DMS114 treated with DMSO at 0.1 percent for 48 hours (cell line): Measurements from ENCODE around the gene DESI1.
"Not testable (repeated sequence)": the region's sequence is repeated elsewhere in the genome, so short reads cannot be mapped to it uniquely, and the experiment has no call there.

ENCODE experiments used
- DNase-seq: peaks from one replicate; lab custom pipeline; 2025; ENCODE audit not compliant: unreplicated experiment; lab: John Stamatoyannopoulos, UW

DESI1 gene

DNA sequence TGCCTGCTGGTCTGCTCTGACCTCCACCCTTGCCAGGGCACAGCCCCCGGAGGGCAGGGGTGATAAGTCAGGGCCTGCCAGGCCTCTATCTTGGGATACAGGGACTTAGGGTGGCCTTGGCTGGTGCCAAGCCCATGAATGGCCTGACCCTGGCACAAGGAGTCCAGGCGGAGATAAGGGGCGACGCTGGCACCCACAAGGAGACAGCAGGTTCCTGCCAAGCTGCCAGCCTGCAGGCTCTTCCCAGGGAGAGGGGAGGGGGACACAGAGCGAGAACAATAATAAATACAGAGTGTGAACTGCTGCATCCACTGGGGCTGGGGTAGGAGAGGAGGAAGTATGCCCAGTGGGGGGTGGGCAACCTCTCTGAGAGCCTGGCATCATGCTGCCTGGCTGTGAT lies 59.1 kb downstream of the DESI1 start:
- DNase-seq, result no peak

DNA sequence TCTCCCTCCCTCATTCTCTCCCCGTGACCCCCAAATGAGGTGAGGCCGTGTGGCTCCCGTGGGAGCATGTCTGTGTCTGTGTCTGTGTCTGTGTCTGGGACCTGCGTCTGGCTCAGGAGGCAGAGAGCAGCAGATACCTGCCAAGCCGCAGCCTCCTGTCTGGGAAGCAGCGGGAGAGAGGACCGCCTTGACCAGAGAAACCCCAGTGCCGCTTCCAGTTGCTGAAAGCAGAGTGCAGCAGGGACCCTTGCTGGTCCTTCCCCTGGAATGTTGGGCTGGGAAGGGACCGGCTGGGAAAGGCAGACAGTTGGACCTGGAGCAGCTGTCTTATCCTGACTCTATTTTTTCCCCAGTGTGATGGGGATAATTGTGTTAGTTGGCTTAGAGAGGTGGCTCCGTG lies 59.5 kb downstream of the DESI1 start:
- DNase-seq, result no peak

DNA sequence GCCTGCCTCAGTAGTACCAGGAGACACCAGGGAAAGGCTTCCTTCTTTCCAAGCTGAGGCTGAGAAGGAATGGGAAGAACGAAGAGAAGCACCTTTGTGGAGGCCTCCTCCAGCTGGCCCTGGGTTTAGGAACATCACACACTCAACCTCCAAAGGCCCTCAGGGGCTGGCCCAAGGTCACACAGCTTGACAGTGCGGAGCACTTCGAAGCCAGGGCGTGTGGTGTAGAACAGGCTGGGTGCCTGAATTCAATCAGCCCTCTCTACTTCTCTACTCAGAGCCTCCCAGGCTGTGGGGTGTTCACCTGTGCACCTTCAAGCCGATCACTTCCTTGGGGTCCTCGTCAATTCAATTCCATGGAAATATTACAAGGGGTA lies 60.8 kb downstream of the DESI1 start:
- DNase-seq, result no peak

GRCh38 chr22:41558241-41558630 lies 62.6 kb downstream of the DESI1 start:
- DNase-seq, result not testable (repeated sequence)

DNA sequence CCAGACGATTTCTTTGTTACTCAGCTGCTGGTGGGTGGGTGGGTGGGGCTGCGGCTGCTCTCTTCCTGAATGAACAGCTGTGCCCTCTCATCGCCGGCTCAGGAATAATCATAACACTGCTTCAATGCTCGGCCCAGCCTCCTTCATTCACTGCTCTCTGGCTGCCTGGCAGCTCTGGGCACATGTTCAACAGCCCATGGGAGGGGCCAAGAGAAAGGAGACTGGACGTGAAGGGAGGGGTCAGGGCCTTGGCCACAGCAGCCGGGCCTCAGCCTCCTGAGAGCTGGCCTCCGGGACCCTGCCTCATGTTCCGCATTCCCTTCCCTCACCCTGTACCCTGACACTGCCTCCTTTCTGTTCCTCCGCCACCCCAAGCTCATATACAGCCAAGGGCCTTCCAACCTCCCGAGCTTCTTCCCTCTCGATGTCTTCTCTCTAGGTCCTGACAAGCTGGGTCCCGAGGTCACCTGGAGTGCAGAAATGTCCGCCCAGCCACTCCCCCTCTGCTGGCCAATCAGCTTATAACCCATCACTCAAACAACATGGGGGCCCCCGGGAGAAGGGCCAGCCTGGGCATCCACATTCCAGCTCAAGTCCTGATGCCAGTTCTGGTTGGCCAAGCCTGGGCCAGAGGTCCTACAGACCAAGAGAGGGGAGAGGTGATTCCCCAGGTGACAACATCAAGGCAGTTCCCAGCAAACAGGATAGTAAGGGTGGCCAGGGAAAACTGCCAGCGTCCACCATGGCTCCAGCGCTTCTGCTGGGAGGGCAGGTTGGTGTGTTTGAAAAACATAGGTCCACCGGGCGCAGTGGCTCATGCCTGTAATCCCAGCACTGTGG lies 63.2 kb downstream of the DESI1 start:
- DNase-seq, result no peak

DNA sequence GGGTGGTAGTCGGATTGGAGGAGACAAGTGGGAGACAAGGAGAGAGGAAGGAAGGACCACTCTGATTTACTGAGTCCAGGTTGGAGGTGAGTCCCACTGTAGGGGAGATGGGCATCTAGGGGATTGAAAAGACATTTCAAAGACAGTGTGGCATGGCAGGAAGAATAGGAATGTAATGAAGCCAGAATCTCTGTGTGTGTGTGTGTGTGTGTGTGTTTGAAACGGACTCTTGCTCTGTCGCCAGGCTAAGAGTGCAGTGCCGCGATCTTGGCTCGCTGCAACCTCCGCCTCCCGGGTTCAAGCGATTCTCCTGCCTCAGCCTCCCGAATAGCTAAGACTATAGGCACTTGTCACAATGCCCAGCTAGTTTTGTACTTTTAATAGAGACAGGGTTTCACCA lies 64.3 kb downstream of the DESI1 start:
- no peak for DNase-seq

GRCh38 chr22:41555325-41555982 lies 65.4 kb downstream of the DESI1 start:
- DNase-seq, result no peak

DNA sequence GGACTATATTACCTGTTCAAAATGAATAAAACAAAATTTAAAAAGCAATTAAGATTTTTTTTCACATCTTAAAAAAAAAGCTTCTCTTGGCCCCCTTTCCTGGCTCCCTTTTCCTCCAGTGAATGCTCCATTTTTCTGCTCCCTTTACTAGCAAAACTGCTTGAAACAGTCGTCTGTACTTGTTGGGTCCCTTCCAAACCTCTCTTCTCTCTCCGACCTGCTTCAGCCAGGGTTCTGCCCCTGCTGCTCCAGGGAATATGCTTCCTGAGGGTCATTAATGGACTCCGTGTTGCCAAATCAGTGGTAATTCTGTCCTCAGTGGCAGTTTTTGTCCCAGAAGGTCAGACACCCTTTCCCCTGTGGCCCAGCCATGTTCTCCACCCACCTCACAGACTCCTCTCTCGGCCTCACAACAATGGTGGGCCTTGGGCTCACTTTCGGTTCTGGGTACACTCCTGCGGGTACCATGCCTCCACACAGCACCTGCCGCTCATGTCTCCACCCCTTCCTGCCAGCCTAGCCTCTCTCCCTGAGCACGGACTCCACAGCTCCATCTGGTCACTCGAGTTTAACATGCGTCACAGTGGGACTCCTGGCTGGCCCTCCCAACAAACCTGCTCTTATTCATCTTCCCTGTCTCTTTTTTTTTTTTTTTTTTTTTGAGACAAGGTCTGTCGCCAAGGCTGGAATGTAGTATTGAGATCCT lies 68.8 kb downstream of the DESI1 start:
- DNase-seq, result no peak

DNA sequence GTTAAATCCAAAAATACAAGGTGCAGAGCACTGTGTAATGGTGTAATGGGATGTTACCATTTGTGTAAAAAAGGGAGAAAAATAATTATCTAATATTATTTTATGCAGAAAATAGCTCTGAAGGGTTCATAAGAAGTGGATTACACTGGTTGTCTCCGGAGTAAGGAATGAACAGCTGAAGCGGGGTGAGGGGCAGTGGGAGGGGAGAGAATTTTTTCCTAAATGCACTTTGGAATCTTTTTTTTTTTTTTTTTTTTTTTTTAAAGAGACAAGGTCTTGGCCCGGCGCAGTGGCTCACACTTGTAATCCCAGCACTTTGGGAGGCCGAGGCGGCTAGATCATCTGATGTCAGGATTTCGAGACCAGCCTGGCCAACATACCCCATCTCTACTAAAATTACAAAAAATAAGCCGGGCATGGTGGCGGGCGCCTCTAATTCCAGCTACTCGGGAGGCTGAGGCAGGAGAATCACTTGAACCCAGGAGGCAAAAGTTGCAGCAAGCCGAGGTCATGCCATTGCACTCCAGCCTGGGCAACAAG lies 69.8 kb downstream of the DESI1 start:
- DNase-seq, result no peak

DNA sequence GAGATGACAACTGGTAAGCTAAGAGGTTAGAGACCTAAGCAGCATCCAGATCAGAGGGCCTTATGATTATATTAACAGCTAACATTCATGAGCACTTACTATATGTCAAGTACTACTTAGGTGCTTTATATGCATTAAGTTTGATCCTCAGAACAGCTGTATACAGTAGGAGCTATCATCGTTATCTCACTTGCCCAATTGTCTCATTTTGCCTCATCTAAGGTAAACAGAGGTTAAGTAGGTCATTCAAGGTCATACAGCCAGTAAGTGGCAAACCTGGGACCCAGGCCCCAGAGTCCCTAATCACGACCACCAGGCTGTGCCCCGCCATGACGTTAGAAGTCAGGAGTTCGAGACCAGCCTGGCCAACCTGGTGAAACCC lies 72.0 kb downstream of the DESI1 start:
- DNase-seq, result no peak
